Omental fat pad (tissue), 4 donors: ENCODE data around the gene ZNF207. TPM values are rescaled to one million over a fixed set of nuclear protein-coding genes. Genes with fewer than 3 reads are reported as not detected.
"Not testable (repeated sequence)": the region's sequence is repeated elsewhere in the genome, so short reads cannot be mapped to it uniquely, and the experiment has no call there.

Experiments
- ATAC-seq: fragments of 150-250 bp; one replicate; pipeline ENCODE4 v1.9.1; 2016; ENCODE audit warnings: mild to moderate bottlenecking, moderate library complexity; ENCODE audit not compliant: low FRiP score
- DNase-seq: peaks from one replicate; pipeline ENCODE4 v3.0.0-alpha.2; 2019; ENCODE audit warnings: low spot score
- CTCF ChIP-seq, 3 donors: fragments of 450-650 bp; IDR thresholded peaks; one replicate each; pipeline ENCODE4 v1.5.1; 2016 to 2017; ENCODE audit warnings: antibody characterized with exemption in 3 of 3, mild to moderate bottlenecking in 3 of 3, moderate library complexity in 2 of 3
- total RNA-seq, 4 donors: library from RNA; depleted of rRNA; stranded (reverse); fragments of >200 nt; gene quantifications; one replicate each; pipeline ENCODE4 v1.1.0, GENCODE V29; 2016

Gene ZNF207
- total RNA-seq, 4 donors from 2014 or later: 121 to 193 (median 141) TPM

- ATAC-seq (no peak), DNase-seq (no peak)
- no peak for TF ChIP-seq CTCF (IDR thresholded peaks at IDR 0.05)
Observed at GRCh38 chr17:32348483-32348800, 1.5 kb upstream of the ZNF207 start.

DNA sequence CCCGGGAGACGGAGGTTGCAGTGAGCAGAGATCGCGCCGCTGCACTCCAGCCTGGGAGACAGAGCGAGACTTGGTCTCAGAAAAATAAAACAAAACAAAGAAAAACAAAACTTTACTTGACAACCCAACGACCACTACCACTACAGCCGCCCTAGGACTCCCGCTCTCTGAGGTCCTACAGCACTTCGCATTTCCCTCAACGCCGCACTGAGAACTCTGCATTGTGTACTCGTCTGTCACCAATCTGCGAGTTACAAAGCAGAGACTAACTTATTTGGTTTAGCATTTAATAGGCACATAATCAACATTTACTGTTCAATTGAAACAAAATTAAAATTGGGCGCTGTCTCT lies 479 bp upstream of the ZNF207 start:
- no peak for TF ChIP-seq CTCF (IDR thresholded peaks at IDR 0.05)
- DNase-seq (no peak), ATAC-seq (peak; percentile 41)

- no peak for TF ChIP-seq CTCF (IDR thresholded peaks at IDR 0.05)
- DNase-seq: no peak
- ATAC-seq: no peak
Observed at GRCh38 chr17:32350666-32351418, 885 bp downstream of the ZNF207 start.

DNA sequence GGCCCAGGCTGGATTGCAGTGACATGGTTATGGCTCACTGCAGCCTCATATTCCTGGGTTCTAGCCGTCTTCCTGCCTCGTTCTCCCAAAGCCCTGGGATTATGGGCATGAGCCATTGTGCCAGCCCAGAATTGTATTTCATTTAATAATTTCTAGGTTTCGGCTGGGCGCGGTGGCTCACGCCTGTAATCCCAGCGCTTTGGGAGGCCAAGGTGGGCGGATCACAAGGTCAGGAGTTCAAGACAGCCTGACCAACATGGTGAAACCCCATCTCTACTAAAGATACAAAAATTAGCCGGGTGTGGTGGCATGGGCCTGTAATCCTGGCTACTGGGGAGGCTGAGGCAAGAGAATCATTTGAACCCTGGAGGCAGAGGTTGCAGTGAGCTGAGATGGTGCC lies 2.8 kb downstream of the ZNF207 start:
- DNase-seq, ATAC-seq: not testable (repeated sequence)

- no peak for DNase-seq
- ATAC-seq: no peak
- no peak for TF ChIP-seq CTCF (IDR thresholded peaks at IDR 0.05)
Observed at GRCh38 chr17:32355649-32356377, 5.9 kb downstream of the ZNF207 start.

GRCh38 chr17:32356378-32356743 lies 6.4 kb downstream of the ZNF207 start:
- DNase-seq: no peak
- no peak for ATAC-seq
- no peak for TF ChIP-seq CTCF (IDR thresholded peaks at IDR 0.05)

GRCh38 chr17:32356750-32357149 lies 6.8 kb downstream of the ZNF207 start:
- no peak for TF ChIP-seq CTCF (IDR thresholded peaks at IDR 0.05)
- DNase-seq (no peak), ATAC-seq (no peak)
